DND-41 (cell line): ENCODE measurements around the gene BMP2.

ENCODE experiments used
- ATAC-seq: fragments of 200-7000 bp; cut with Tn5 transposase; 3 replicates; pipeline ENCODE4 v1.9.1; 2021; ENCODE audit warnings: low read depth; ENCODE audit not compliant: insufficient read depth
- DNase-seq: peaks from one replicate; pipeline ENCODE4 v3.0.0-alpha.2; 2020
- H2AFZ ChIP-seq: 2 replicates; pipeline ENCODE4 v1.6.0; 2012; ENCODE audit warnings: low read depth, low read length
- H3K27ac ChIP-seq: 2 replicates; pipeline ENCODE4 v1.5.1; 2012; ENCODE audit warnings: low read length, inconsistent platforms
- H3K27me3 ChIP-seq: fragments of 200-600 bp; sonication (generic); 2 replicates; pipeline ENCODE4 v1.6.0; 2012; ENCODE audit warnings: low read length, mild to moderate bottlenecking, inconsistent platforms; ENCODE audit not compliant: insufficient read depth, poor library complexity
- H3K36me3 ChIP-seq: 2 replicates; pipeline ENCODE4 v1.5.1; 2012; ENCODE audit warnings: low read length, inconsistent platforms; ENCODE audit not compliant: insufficient read depth
- H3K4me1 ChIP-seq: 2 replicates; pipeline ENCODE4 v1.5.1; 2012; ENCODE audit warnings: mild to moderate bottlenecking, low read length; ENCODE audit not compliant: insufficient read depth
- H3K4me2 ChIP-seq: 2 replicates; pipeline ENCODE4 v1.6.0; 2012; ENCODE audit warnings: mild to moderate bottlenecking, moderate library complexity, low read length, inconsistent platforms; ENCODE audit not compliant: insufficient read depth
- H3K4me3 ChIP-seq, 2 experiments: fragments of 200-600 bp in 1 of 2; shearing (Covaris generic) in 1 of 2; 2 replicates each; pipeline ENCODE4 v1.5.1; 2012 to 2016; ENCODE audit warnings: inconsistent platforms in 2 of 2, low read length in 2 of 2, mild to moderate bottlenecking in 2 of 2, low read depth in 1 of 2, moderate library complexity in 1 of 2
- H3K79me2 ChIP-seq: 2 replicates; pipeline ENCODE4 v1.6.0; 2012; ENCODE audit warnings: low read length, inconsistent platforms; ENCODE audit not compliant: insufficient read depth
- H3K9ac ChIP-seq: 2 replicates; pipeline ENCODE4 v1.6.0; 2012; ENCODE audit warnings: low read depth, mild to moderate bottlenecking, inconsistent platforms, low read length, moderate library complexity
- H3K9me3 ChIP-seq: 2 replicates; pipeline ENCODE4 v1.5.1; 2012; ENCODE audit warnings: low read length, moderate library complexity, mild to moderate bottlenecking, inconsistent platforms; ENCODE audit not compliant: insufficient read depth, severe bottlenecking
- H4K20me1 ChIP-seq: 2 replicates; pipeline ENCODE4 v1.6.0; 2012; ENCODE audit warnings: low read length; ENCODE audit not compliant: insufficient read depth
- EZH2 ChIP-seq: IDR thresholded peaks from 3 replicates; pipeline ENCODE4 v1.6.1; 2012; ENCODE audit warnings: borderline replicate concordance, low read depth, mild to moderate bottlenecking, moderate library complexity, low read length, inconsistent platforms; ENCODE audit not compliant: severe bottlenecking
- TF ChIP-seq, protein P1 (sequence below): IDR thresholded peaks from 2 replicates; pipeline ENCODE4 v1.5.1; 2012; ENCODE audit warnings: borderline replicate concordance, low read length, moderate library complexity, mild to moderate bottlenecking; ENCODE audit not compliant: poor library complexity, severe bottlenecking; ENCODE audit errors: extremely low read depth

The BMP2 gene

DNA sequence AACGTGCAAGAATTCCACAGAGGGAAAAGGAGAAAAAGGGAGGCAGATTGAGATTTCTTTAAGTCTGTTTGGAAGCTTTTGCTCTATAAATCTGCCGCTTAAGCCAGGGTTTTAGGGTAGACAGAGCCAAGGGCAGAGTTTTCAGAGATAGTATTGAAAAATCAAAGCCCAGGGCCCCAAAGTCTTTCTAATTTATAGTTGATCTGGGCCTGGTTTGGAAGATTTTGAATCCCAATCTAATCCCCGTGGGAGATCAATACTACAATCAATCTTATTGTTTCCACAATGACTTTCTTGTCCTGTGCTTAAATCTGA lies 3.3 kb downstream of the BMP2 start:
- H3K4me3 ChIP-seq: no peak overlapping the region
- DNase-seq (no peak), ATAC-seq (no peak)
- no peak overlapping the region for H3K27ac ChIP-seq
- H3K79me2 ChIP-seq: no peaks in the 10 kb centered on the region
- TF ChIP-seq, protein P1, sequence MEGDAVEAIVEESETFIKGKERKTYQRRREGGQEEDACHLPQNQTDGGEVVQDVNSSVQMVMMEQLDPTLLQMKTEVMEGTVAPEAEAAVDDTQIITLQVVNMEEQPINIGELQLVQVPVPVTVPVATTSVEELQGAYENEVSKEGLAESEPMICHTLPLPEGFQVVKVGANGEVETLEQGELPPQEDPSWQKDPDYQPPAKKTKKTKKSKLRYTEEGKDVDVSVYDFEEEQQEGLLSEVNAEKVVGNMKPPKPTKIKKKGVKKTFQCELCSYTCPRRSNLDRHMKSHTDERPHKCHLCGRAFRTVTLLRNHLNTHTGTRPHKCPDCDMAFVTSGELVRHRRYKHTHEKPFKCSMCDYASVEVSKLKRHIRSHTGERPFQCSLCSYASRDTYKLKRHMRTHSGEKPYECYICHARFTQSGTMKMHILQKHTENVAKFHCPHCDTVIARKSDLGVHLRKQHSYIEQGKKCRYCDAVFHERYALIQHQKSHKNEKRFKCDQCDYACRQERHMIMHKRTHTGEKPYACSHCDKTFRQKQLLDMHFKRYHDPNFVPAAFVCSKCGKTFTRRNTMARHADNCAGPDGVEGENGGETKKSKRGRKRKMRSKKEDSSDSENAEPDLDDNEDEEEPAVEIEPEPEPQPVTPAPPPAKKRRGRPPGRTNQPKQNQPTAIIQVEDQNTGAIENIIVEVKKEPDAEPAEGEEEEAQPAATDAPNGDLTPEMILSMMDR: no peak
- TF ChIP-seq EZH2: no peak
- no peak overlapping the region for H3K4me2 ChIP-seq
- no peaks in the 10 kb centered on the region for H3K36me3 ChIP-seq
- no peak overlapping the region for H2AFZ ChIP-seq
- no peaks in the 10 kb centered on the region for H3K27me3 ChIP-seq
- no peaks in the 10 kb centered on the region for H3K4me1 ChIP-seq
- H3K9me3 ChIP-seq: no peaks in the 10 kb centered on the region
- no peaks in the 10 kb centered on the region for H4K20me1 ChIP-seq
- no peak overlapping the region for H3K9ac ChIP-seq

DNA sequence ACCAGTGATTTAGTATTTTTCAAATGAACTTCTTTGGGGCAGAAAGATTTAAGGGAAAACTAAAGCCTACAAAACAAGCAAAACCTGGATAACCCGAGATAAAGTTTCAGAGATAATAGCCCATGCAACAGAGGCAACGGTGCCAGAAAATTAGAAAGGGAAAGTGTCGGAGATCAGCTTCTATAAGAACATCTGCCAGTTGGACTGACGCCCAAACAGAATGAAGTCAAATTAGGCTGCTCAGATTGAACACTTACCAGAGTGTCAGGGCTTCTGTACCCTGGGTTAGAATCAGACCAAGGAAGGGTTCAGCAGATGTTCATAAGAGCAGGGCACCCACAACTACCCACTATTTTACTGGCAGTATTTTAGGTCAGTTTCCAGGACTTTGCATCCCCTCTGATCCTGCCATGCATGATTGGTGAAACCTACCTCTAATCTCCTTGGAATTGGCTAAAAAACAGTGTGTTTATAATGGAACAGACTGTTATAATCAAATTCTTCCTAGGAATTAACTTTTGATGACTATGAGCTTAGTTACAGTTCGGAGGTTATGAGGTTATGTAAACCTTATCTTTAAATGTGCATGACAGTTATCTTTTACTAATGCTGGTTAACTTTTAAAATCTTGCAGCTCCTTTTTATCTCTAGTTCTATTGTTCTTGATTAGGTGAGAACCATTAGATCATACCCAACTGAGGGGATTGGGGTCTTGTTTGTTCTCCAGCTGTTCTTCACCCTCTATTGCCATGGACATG lies 13.1 kb downstream of the BMP2 start:
- H3K27ac ChIP-seq: no peak overlapping the region
- H3K4me1 ChIP-seq: no peaks in the 10 kb centered on the region
- H3K79me2 ChIP-seq: no peaks in the 10 kb centered on the region
- no peaks in the 10 kb centered on the region for H3K36me3 ChIP-seq
- ATAC-seq (no peak), DNase-seq (no peak)
- H3K9me3 ChIP-seq: no peaks in the 10 kb centered on the region
- no peak overlapping the region for H3K4me3 ChIP-seq
- no peak overlapping the region for H3K9ac ChIP-seq
- H3K4me2 ChIP-seq: no peak overlapping the region
- TF ChIP-seq EZH2: no peak
- TF ChIP-seq, protein P1: no peak
- H3K27me3 ChIP-seq: no peaks in the 10 kb centered on the region
- H4K20me1 ChIP-seq: no peaks in the 10 kb centered on the region
- no peak overlapping the region for H2AFZ ChIP-seq

DNA sequence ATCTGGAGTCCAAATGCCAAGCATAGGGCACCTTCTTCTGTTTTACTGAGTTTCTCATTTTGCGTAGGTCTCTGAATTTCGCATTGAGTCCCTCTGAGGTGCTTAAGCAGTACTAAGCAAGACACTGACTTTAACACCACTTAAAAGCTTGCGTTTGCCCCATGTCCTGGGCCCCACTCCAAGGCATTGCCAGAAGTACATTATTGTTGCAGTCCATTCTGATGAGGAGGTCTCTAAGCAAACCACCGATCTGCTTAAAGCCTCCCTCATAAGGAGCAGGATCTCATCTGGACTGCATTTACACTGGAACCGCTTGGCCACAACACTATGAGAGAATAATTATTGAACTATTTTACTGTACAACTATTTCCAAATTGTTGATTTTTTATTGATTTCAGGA lies 16.3 kb downstream of the BMP2 start:
- Histone ChIP-seq H4K20me1 (no peaks in the 10 kb centered on the region), H3K9me3 (no peaks in the 10 kb centered on the region), H3K4me2 (no peak overlapping the region), H3K27ac (no peak overlapping the region), H3K4me1 (no peaks in the 10 kb centered on the region), H3K36me3 (no peaks in the 10 kb centered on the region), H2AFZ (no peak overlapping the region), H3K79me2 (no peaks in the 10 kb centered on the region), H3K27me3 (no peaks in the 10 kb centered on the region), H3K4me3 (no peak overlapping the region), H3K9ac (no peak overlapping the region)
- DNase-seq (no peak), ATAC-seq (no peak)
- TF ChIP-seq, protein P1: no peak
- TF ChIP-seq EZH2: no peak
